ENCODE data around the gene TMEM243.

TMEM243 gene

DNA sequence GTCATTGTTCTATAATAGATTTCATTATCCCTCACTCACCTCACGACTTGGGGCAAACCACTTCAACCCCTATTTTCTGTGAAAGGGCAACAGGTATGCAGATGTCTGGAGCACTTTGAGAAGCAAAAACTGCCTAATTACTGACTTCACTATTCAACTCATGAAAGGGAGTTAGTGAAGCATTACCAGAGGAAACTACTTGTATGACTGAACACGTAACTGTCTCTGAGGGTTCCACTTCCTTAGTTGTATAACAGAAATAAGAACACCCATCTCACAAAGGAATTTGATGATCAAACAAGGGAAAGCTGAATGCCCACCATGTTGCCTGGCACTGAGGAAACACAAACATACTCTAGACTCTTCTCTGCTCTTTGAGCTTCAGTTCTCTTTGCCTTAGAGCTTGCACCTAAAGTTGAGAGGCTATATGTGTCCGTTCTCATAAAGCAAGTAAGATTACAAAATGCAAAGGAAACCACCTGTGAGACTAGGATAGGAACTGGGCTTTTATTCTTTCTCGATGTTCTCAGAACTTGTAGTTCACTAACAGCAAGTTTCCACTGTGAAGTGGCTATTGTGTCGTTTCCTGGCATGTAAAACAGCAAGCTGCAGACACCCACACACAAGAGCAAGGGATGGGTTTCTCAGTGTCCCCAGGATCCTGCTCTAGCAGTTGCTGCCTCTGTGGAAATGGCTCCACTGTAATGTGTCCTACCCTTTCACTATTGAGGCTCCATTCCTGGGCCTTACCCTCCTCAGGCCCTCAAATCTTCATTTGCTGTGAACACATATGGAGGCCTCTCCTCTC, 2.6 kb downstream of the TMEM243 start:
- H4K20me1 ChIP-seq (ENCODE audit: low read depth, low read length) = peaks cover 25% of the 10 kb centered on the region
- peaks cover 22% of the 10 kb centered on the region for H3K36me3 ChIP-seq (ENCODE audit: low read length)
- H3K4me3 ChIP-seq (ENCODE audit: insufficient read depth, low read length, poor library complexity, severe bottlenecking) = peak overlapping the region; percentile 91
- H3F3A ChIP-seq (ENCODE audit: insufficient read depth) = peaks cover 56% of the 10 kb centered on the region
- peak overlapping the region; percentile 94 for H3K4me2 ChIP-seq (ENCODE audit: low read depth, low read length, poor library complexity, severe bottlenecking)
- peaks cover 79% of the 10 kb centered on the region for H3K79me2 ChIP-seq (ENCODE audit: insufficient read depth, low read length)
- H3K27ac ChIP-seq (ENCODE audit: low read depth, low read length) = peak overlapping the region; percentile 93
- H3K9me2 ChIP-seq (replicated peaks; ENCODE audit: insufficient read depth, low read length) = no peaks in the 10 kb centered on the region
- H3K27me3 ChIP-seq (ENCODE audit: low read length) = no peaks in the 10 kb centered on the region
- H3K9me3 ChIP-seq (ENCODE audit: insufficient read depth, low read length) = no peaks in the 10 kb centered on the region
- TF ChIP-seq, protein P1, sequence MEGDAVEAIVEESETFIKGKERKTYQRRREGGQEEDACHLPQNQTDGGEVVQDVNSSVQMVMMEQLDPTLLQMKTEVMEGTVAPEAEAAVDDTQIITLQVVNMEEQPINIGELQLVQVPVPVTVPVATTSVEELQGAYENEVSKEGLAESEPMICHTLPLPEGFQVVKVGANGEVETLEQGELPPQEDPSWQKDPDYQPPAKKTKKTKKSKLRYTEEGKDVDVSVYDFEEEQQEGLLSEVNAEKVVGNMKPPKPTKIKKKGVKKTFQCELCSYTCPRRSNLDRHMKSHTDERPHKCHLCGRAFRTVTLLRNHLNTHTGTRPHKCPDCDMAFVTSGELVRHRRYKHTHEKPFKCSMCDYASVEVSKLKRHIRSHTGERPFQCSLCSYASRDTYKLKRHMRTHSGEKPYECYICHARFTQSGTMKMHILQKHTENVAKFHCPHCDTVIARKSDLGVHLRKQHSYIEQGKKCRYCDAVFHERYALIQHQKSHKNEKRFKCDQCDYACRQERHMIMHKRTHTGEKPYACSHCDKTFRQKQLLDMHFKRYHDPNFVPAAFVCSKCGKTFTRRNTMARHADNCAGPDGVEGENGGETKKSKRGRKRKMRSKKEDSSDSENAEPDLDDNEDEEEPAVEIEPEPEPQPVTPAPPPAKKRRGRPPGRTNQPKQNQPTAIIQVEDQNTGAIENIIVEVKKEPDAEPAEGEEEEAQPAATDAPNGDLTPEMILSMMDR (IDR thresholded peaks at IDR 0.05; ENCODE audit: insufficient read depth, low read length, poor library complexity, severe bottlenecking) = no peak
- TF ChIP-seq EZH2phosphoT487 (conservative IDR thresholded peaks at IDR 0.05; ENCODE audit: low read length) = no peak
- peak overlapping the region; percentile 88 for H3K9ac ChIP-seq (ENCODE audit: low read length)
- H2AFZ ChIP-seq (ENCODE audit: low read depth, low read length, severe bottlenecking) = no peak overlapping the region

DNA sequence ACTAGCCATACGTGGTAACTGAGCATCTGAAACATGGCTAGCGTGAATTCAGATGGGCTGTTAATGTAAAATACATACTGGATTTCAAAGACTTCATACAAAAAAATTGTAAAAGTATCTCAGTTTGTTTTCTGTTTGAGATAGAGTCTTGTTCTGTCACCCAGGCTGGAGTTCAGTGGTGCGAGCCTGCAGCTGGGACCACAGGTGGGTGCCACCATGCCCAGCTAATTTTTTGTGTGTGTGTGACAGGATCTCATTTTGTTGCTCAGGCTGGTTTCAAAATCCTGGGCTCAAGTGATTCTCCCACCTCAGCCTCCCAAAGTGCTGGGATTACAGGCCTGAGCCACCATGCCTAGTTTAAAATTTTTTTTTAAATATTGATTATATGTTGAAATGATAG, 4.5 kb downstream of the TMEM243 start:
- peak overlapping the region; percentile 94 for H3K4me2 ChIP-seq (ENCODE audit: low read depth, low read length, poor library complexity, severe bottlenecking)
- no peaks in the 10 kb centered on the region for H3K9me2 ChIP-seq (replicated peaks; ENCODE audit: insufficient read depth, low read length)
- H3K36me3 ChIP-seq (ENCODE audit: low read length) = peaks cover 36% of the 10 kb centered on the region
- H3F3A ChIP-seq (ENCODE audit: insufficient read depth) = peaks cover 56% of the 10 kb centered on the region
- peak overlapping the region; percentile 24 for H3K9ac ChIP-seq (ENCODE audit: low read length)
- peaks cover 39% of the 10 kb centered on the region for H4K20me1 ChIP-seq (ENCODE audit: low read depth, low read length)
- no peaks in the 10 kb centered on the region for H3K27me3 ChIP-seq (ENCODE audit: low read length)
- no peak for TF ChIP-seq EZH2phosphoT487 (conservative IDR thresholded peaks at IDR 0.05; ENCODE audit: low read length)
- TF ChIP-seq, protein P1 (IDR thresholded peaks at IDR 0.05; ENCODE audit: insufficient read depth, low read length, poor library complexity, severe bottlenecking) = no peak
- H3K9me3 ChIP-seq (ENCODE audit: insufficient read depth, low read length) = no peaks in the 10 kb centered on the region
- H2AFZ ChIP-seq (ENCODE audit: low read depth, low read length, severe bottlenecking) = no peak overlapping the region
- H3K79me2 ChIP-seq (ENCODE audit: insufficient read depth, low read length) = peaks cover 95% of the 10 kb centered on the region
- H3K4me3 ChIP-seq (ENCODE audit: insufficient read depth, low read length, poor library complexity, severe bottlenecking) = peak overlapping the region; percentile 18
- H3K27ac ChIP-seq (ENCODE audit: low read depth, low read length) = peak overlapping the region; percentile 93

GRCh38 chr7:87213811-87214210, 5.7 kb downstream of the TMEM243 start:
- Histone ChIP-seq H4K20me1 (ENCODE audit: low read depth, low read length) (peaks cover 39% of the 10 kb centered on the region), H3K9me3 (ENCODE audit: insufficient read depth, low read length) (no peaks in the 10 kb centered on the region), H3F3A (ENCODE audit: insufficient read depth) (peaks cover 45% of the 10 kb centered on the region), H3K9me2 (replicated peaks; ENCODE audit: insufficient read depth, low read length) (no peaks in the 10 kb centered on the region), H2AFZ (ENCODE audit: low read depth, low read length, severe bottlenecking) (no peak overlapping the region), H3K36me3 (ENCODE audit: low read length) (peaks cover 40% of the 10 kb centered on the region), H3K27me3 (ENCODE audit: low read length) (no peaks in the 10 kb centered on the region), H3K4me3 (ENCODE audit: insufficient read depth, low read length, poor library complexity, severe bottlenecking) (no peak overlapping the region), H3K79me2 (ENCODE audit: insufficient read depth, low read length) (peaks cover 96% of the 10 kb centered on the region), H3K27ac (ENCODE audit: low read depth, low read length) (peak overlapping the region; percentile 93), H3K9ac (ENCODE audit: low read length) (peak overlapping the region; percentile 24), H3K4me2 (ENCODE audit: low read depth, low read length, poor library complexity, severe bottlenecking) (peak overlapping the region; percentile 94)
- TF ChIP-seq EZH2phosphoT487 (conservative IDR thresholded peaks at IDR 0.05; ENCODE audit: low read length) = no peak
- TF ChIP-seq, protein P1 (IDR thresholded peaks at IDR 0.05; ENCODE audit: insufficient read depth, low read length, poor library complexity, severe bottlenecking) = no peak

Measured in SU-DHL-6 (cell line).